SU-DHL-6 (cell line): ENCODE results near the gene KDELR3.

Experiments
- H2AFZ ChIP-seq: fragments of 200-600 bp; sonication (generic); 2 replicates; pipeline ENCODE4 v1.6.1; 2014; ENCODE audit warnings: low read depth, mild to moderate bottlenecking, moderate library complexity, mixed read lengths, antibody characterized with exemption, low read length; ENCODE audit not compliant: severe bottlenecking
- H3F3A ChIP-seq: fragments of 200-600 bp; shearing (Covaris generic); 2 replicates; pipeline ENCODE4 v1.6.0; 2016; ENCODE audit warnings: antibody characterized with exemption, mild to moderate bottlenecking; ENCODE audit not compliant: insufficient read depth
- H3K27ac ChIP-seq: fragments of 200-600 bp; sonication (generic); 2 replicates; pipeline ENCODE4 v1.5.1; 2016; ENCODE audit warnings: low read depth, mild to moderate bottlenecking, low read length, moderate library complexity, mixed read lengths
- H3K27me3 ChIP-seq: fragments of 200-600 bp; sonication (generic), shearing (Covaris generic); 2 replicates; pipeline ENCODE4 v1.6.0; 2014; ENCODE audit warnings: mild to moderate bottlenecking, low read length
- H3K36me3 ChIP-seq: fragments of 200-600 bp; sonication (generic); 2 replicates; pipeline ENCODE4 v1.6.1; 2014; ENCODE audit warnings: mild to moderate bottlenecking, low read length, mixed read lengths
- H3K4me2 ChIP-seq: fragments of 300-600, 200-600 bp; shearing (Covaris generic), sonication (generic); 2 replicates; pipeline ENCODE4 v1.6.0; 2014; ENCODE audit warnings: low read length, low read depth, mild to moderate bottlenecking; ENCODE audit not compliant: poor library complexity, severe bottlenecking
- H3K4me3 ChIP-seq: fragments of 200-600 bp; sonication (generic); 2 replicates; pipeline ENCODE4 v1.5.1; 2014; ENCODE audit warnings: antibody characterized with exemption, low read length, mild to moderate bottlenecking, mixed read lengths; ENCODE audit not compliant: insufficient read depth, poor library complexity, severe bottlenecking
- H3K79me2 ChIP-seq: fragments of 200-600 bp; sonication (generic); 2 replicates; pipeline ENCODE4 v1.6.1; 2014; ENCODE audit warnings: mild to moderate bottlenecking, low read length, moderate library complexity; ENCODE audit not compliant: insufficient read depth
- H3K9ac ChIP-seq: fragments of 200-600 bp; sonication (generic); 2 replicates; pipeline ENCODE4 v1.7.0; 2014; ENCODE audit warnings: mild to moderate bottlenecking, low read length
- H3K9me2 ChIP-seq: fragments of 200-600 bp; sonication (generic); replicated peaks from 2 replicates; pipeline ENCODE4 v1.6.1; 2014; ENCODE audit warnings: low read length; ENCODE audit not compliant: insufficient read depth
- H3K9me3 ChIP-seq: fragments of 200-600 bp; sonication (generic); 2 replicates; pipeline ENCODE4 v1.6.1; 2014; ENCODE audit warnings: low read length, mixed read lengths; ENCODE audit not compliant: insufficient read depth
- H4K20me1 ChIP-seq: fragments of 200-600 bp; sonication (generic); 2 replicates; pipeline ENCODE4 v1.6.1; 2014; ENCODE audit warnings: low read depth, mild to moderate bottlenecking, antibody characterized with exemption, low read length, moderate library complexity, mixed read lengths
- EZH2phosphoT487 ChIP-seq: fragments of 200-600 bp; sonication (generic), shearing (Covaris generic); conservative IDR thresholded peaks from 2 replicates; pipeline ENCODE4 v1.6.1; 2018; ENCODE audit warnings: mild to moderate bottlenecking, antibody characterized with exemption, low read length, moderate library complexity, mixed read lengths
- TF ChIP-seq, protein P1 (sequence below): fragments of 200-600 bp; sonication (generic); IDR thresholded peaks from one replicate; pipeline ENCODE4 v1.5.1; 2017; ENCODE audit warnings: antibody characterized with exemption, mild to moderate bottlenecking, low read length, moderate library complexity; ENCODE audit not compliant: insufficient read depth, poor library complexity, severe bottlenecking

KDELR3 gene

DNA sequence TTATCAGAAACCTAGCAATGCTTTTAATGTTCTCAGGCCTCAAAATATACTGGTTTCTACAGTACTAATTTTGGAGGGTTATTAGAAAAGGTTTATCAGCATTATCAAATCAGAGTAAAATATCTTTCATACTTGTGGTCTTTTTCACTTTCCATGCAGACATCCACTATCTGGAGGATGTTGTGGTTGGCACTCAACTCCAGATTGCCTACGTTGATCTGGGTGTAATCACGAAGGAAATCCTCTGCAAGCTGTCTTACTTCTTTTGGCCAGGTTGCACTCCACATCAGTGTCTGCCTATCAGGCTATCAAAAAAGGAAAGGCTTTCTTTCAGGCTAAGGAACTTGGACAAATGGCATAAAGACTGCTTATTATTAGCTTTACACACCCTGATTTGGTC is 26.6 kb downstream of the KDELR3 start:
- H3K9me3 ChIP-seq = no peaks in the 10 kb centered on the region
- no peak overlapping the region for H3K27ac ChIP-seq
- H4K20me1 ChIP-seq = peaks cover 34% of the 10 kb centered on the region; the same call in 1 of the 2 replicates
- no peak overlapping the region for H3K4me2 ChIP-seq
- peaks cover 31% of the 10 kb centered on the region for H3K79me2 ChIP-seq
- no peaks in the 10 kb centered on the region for H3K27me3 ChIP-seq
- no peak overlapping the region for H3K9ac ChIP-seq
- H3K36me3 ChIP-seq = peaks cover 87% of the 10 kb centered on the region
- H3K4me3 ChIP-seq = no peak overlapping the region
- TF ChIP-seq, protein P1, sequence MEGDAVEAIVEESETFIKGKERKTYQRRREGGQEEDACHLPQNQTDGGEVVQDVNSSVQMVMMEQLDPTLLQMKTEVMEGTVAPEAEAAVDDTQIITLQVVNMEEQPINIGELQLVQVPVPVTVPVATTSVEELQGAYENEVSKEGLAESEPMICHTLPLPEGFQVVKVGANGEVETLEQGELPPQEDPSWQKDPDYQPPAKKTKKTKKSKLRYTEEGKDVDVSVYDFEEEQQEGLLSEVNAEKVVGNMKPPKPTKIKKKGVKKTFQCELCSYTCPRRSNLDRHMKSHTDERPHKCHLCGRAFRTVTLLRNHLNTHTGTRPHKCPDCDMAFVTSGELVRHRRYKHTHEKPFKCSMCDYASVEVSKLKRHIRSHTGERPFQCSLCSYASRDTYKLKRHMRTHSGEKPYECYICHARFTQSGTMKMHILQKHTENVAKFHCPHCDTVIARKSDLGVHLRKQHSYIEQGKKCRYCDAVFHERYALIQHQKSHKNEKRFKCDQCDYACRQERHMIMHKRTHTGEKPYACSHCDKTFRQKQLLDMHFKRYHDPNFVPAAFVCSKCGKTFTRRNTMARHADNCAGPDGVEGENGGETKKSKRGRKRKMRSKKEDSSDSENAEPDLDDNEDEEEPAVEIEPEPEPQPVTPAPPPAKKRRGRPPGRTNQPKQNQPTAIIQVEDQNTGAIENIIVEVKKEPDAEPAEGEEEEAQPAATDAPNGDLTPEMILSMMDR = no peak
- no peak for TF ChIP-seq EZH2phosphoT487
- H2AFZ ChIP-seq = no peak overlapping the region
- peaks cover 35% of the 10 kb centered on the region; the same call in 1 of the 2 replicates for H3F3A ChIP-seq
- no peaks in the 10 kb centered on the region for H3K9me2 ChIP-seq

DNA sequence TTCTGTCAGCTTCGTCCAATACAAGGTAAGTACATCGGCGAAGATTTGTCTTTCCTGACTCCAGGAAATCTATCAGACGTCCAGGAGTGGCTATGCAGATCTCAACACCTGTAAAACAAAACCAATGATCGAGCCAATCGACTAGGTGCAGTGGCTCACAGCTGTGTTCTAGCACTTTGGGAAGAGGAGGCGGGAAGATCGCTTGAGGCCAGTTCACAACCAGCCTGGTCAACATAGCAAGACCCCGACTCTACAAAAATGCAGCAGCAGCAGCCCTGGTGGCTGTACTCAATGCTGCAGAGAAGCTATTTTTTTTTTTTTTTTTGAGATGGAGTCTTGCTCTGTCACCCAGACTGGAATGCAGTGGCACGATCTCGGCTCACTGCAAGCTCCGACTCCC is 27.0 kb downstream of the KDELR3 start:
- no peak overlapping the region for H3K4me2 ChIP-seq

DNA sequence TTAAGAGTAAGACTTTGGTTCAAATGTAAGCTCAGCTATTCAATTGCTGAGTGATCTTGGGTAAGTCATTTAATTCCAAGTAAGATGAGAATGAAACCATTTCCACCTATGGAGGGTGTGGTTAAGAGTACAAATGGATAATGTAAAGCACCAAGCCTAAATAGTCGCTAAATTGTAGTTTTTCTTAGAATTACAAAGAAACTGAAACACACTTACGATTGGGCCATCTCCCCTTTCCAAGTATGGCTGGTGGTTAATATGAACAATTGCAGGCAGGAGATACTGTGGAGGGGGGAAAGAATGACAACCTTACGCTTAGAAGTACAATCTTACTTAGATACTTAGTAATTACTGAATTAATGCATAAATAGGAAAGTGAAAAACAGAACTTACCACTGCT is 30.0 kb downstream of the KDELR3 start:
- no peaks in the 10 kb centered on the region for H3K27me3 ChIP-seq
- H3K9ac ChIP-seq = no peak overlapping the region
- H4K20me1 ChIP-seq = peaks cover 43% of the 10 kb centered on the region
- no peak overlapping the region for H2AFZ ChIP-seq
- H3K4me2 ChIP-seq = no peak overlapping the region
- no peaks in the 10 kb centered on the region for H3K9me2 ChIP-seq
- TF ChIP-seq, protein P1 = no peak
- no peak for TF ChIP-seq EZH2phosphoT487
- H3K36me3 ChIP-seq = peaks cover 76% of the 10 kb centered on the region
- H3K27ac ChIP-seq = no peak overlapping the region
- no peaks in the 10 kb centered on the region for H3K9me3 ChIP-seq
- peaks cover 29% of the 10 kb centered on the region; the same call in 1 of the 2 replicates for H3F3A ChIP-seq
- H3K4me3 ChIP-seq = no peak overlapping the region
- peaks cover 58% of the 10 kb centered on the region for H3K79me2 ChIP-seq

More for the DNA sequence above, 27.0 kb downstream of the KDELR3 start:
- H3K9me3 ChIP-seq = no peaks in the 10 kb centered on the region
- no peaks in the 10 kb centered on the region for H3K27me3 ChIP-seq
- no peak overlapping the region for H3K4me3 ChIP-seq
- no peak for TF ChIP-seq EZH2phosphoT487
- TF ChIP-seq, protein P1 = no peak
- no peak overlapping the region for H3K9ac ChIP-seq
- no peaks in the 10 kb centered on the region for H3K9me2 ChIP-seq
- peaks cover 35% of the 10 kb centered on the region; the same call in 1 of the 2 replicates for H3F3A ChIP-seq
- H3K36me3 ChIP-seq = peaks cover 85% of the 10 kb centered on the region
- no peak overlapping the region for H2AFZ ChIP-seq
- H3K79me2 ChIP-seq = peaks cover 35% of the 10 kb centered on the region
- H3K27ac ChIP-seq = no peak overlapping the region
- H4K20me1 ChIP-seq = peaks cover 34% of the 10 kb centered on the region; the same call in 1 of the 2 replicates
